ENCODE data around the gene DNAJC15. TPM values are rescaled to one million over a fixed set of nuclear protein-coding genes. Genes with fewer than 3 reads are reported as not detected.

Gene DNAJC15
- total RNA-seq, 1 donor from 2014 or later = 17.1 TPM

GRCh38 chr13:43119206-43119605 lies 95.8 kb downstream of the DNAJC15 start:
- intact Hi-C loops (cut with micrococcal nuclease) = no loop called here

GRCh38 chr13:43122791-43123190 lies 99.4 kb downstream of the DNAJC15 start:
- intact Hi-C loops (cut with micrococcal nuclease) = no loop called here

GRCh38 chr13:43123856-43124255 lies 100.5 kb downstream of the DNAJC15 start:
- intact Hi-C loops (cut with micrococcal nuclease) = no loop called here

GRCh38 chr13:43124490-43124889 lies 101.1 kb downstream of the DNAJC15 start:
- intact Hi-C loops (cut with micrococcal nuclease) = no loop called here

GRCh38 chr13:43126420-43126819 lies 103.0 kb downstream of the DNAJC15 start:
- intact Hi-C loops (cut with micrococcal nuclease) = no loop called here

- intact Hi-C loops (cut with micrococcal nuclease) = no loop called here
Measured at GRCh38 chr13:43127103-43127798, 103.9 kb downstream of the DNAJC15 start.

GRCh38 chr13:43127827-43128226 lies 104.4 kb downstream of the DNAJC15 start:
- intact Hi-C loops (cut with micrococcal nuclease) = no loop called here

- intact Hi-C loops (cut with micrococcal nuclease) = no loop called here
Measured at GRCh38 chr13:43128504-43128961, 105.1 kb downstream of the DNAJC15 start.

GRCh38 chr13:43129066-43129465 lies 105.7 kb downstream of the DNAJC15 start:
- intact Hi-C loops (cut with micrococcal nuclease) = no loop called here

GRCh38 chr13:43129511-43130110 lies 106.2 kb downstream of the DNAJC15 start:
- intact Hi-C loops (cut with micrococcal nuclease) = no loop called here

- intact Hi-C loops (cut with micrococcal nuclease) = no loop called here
Measured at GRCh38 chr13:43132257-43132656, 108.9 kb downstream of the DNAJC15 start.

- intact Hi-C loops (cut with micrococcal nuclease) = no loop called here
Measured at GRCh38 chr13:43132911-43133310, 109.5 kb downstream of the DNAJC15 start.

GRCh38 chr13:43133792-43134191 lies 110.4 kb downstream of the DNAJC15 start:
- intact Hi-C loops (cut with micrococcal nuclease) = no loop called here

GRCh38 chr13:43134868-43135267 lies 111.5 kb downstream of the DNAJC15 start:
- intact Hi-C loops (cut with micrococcal nuclease) = no loop called here

GRCh38 chr13:43135516-43135915 lies 112.1 kb downstream of the DNAJC15 start:
- intact Hi-C loops (cut with micrococcal nuclease) = no loop called here

- intact Hi-C loops (cut with micrococcal nuclease) = no loop called here
Measured at GRCh38 chr13:43136920-43137575, 113.7 kb downstream of the DNAJC15 start.

GRCh38 chr13:43139211-43139610 lies 115.8 kb downstream of the DNAJC15 start:
- intact Hi-C loops (cut with micrococcal nuclease) = no loop called here

- intact Hi-C loops (cut with micrococcal nuclease) = no loop called here
Measured at GRCh38 chr13:43139921-43140320, 116.5 kb downstream of the DNAJC15 start.

GRCh38 chr13:43140985-43141384 lies 117.6 kb downstream of the DNAJC15 start:
- intact Hi-C loops (cut with micrococcal nuclease) = no loop called here

GRCh38 chr13:43141685-43142084 lies 118.3 kb downstream of the DNAJC15 start:
- intact Hi-C loops (cut with micrococcal nuclease) = no loop called here

- intact Hi-C loops (cut with micrococcal nuclease) = no loop called here
Measured at GRCh38 chr13:43143591-43143990, 120.2 kb downstream of the DNAJC15 start.

GRCh38 chr13:43145534-43146196 lies 122.3 kb downstream of the DNAJC15 start:
- intact Hi-C loops (cut with micrococcal nuclease) = no loop called here
